AG04450 (cell line): ENCODE data around the gene CYP1A1. TPM values are rescaled to one million over a fixed set of nuclear protein-coding genes. Genes with fewer than 3 reads are reported as not detected.
A peak's percentile ranks its signal among the peaks of the same experiment; 100 is the strongest.

Experiments used
- CTCF ChIA-PET: fragments of 300-600, 350-600 bp; formaldehyde crosslinking; extraction: SDS; loops from one replicate; lab custom pipeline; 2022; ENCODE audit warnings: antibody characterized with exemption, inconsistent platforms; lab: Charles Lee
- POLR2A ChIA-PET: fragments of 350-600 bp; formaldehyde crosslinking; extraction: SDS; loops from one replicate; lab custom pipeline; 2021; ENCODE audit warnings: antibody characterized with exemption, inconsistent platforms; lab: Yijun Ruan, JAX
- DNase-seq: peaks from one replicate; pipeline ENCODE4 v3.0.0-alpha.2; 2011; ENCODE audit warnings: low read depth, low spot score
- H3K27ac ChIP-seq: one replicate; pipeline ENCODE4 v1.5.1; 2012; ENCODE audit warnings: low read depth, low read length, control low read depth
- H3K27me3 ChIP-seq: one replicate; pipeline ENCODE4 v1.6.0; 2012; ENCODE audit warnings: low read length; ENCODE audit not compliant: control insufficient read depth, insufficient read depth
- H3K4me3 ChIP-seq: 2 replicates; pipeline ENCODE4 v1.5.1; 2011; ENCODE audit warnings: mild to moderate bottlenecking, low read depth, low read length, control low read depth
- H3K9me3 ChIP-seq: 2 replicates; pipeline ENCODE4 v1.5.1; 2012; ENCODE audit warnings: low read length; ENCODE audit not compliant: control insufficient read depth, insufficient read depth
- CTCF ChIP-seq: IDR thresholded peaks from 2 replicates; pipeline ENCODE4 v1.5.1; 2011; ENCODE audit warnings: low read depth, low read length, control low read depth, inconsistent platforms
- polyA plus RNA-seq: library from polyadenylated mRNA; depleted of rRNA; stranded (reverse); fragments of >200 nt; gene quantifications from 2 replicates; pipeline ENCODE4 v1.2.3, GENCODE V29; 2011

CYP1A1 gene
- polyA plus RNA-seq, 1 experiment: 0.04 TPM

- no peak for DNase-seq
Measured at GRCh38 chr15:74709011-74709410, 16.3 kb downstream of the CYP1A1 start.

GRCh38 chr15:74696808-74697207 is 28.5 kb downstream of the CYP1A1 start:
- Histone ChIP-seq H3K27me3 (peaks cover 2% of the 10 kb centered on the region), H3K9me3 (peaks cover 3% of the 10 kb centered on the region; the same call in 1 of the 2 replicates), H3K27ac (no peak overlapping the region), H3K4me3 (peak overlapping the region; percentile 93)
- ChIA-PET POLR2A (interaction anchor here (0.5 kb wide), 1 partner anchor 122 kb away, joined by 7 read pairs; no protein-coding TSS in a partner anchor), CTCF (interaction anchor here (1.6 kb wide), 1 partner anchor 65 kb away, joined by 10 read pairs; no protein-coding TSS in a partner anchor)
- no peak for DNase-seq
- TF ChIP-seq CTCF: no peak

More at GRCh38 chr15:74709011-74709410, 16.3 kb downstream of the CYP1A1 start:
- Histone ChIP-seq H3K27me3 (no peaks in the 10 kb centered on the region), H3K27ac (no peak overlapping the region), H3K9me3 (no peaks in the 10 kb centered on the region), H3K4me3 (no peak overlapping the region)
- no peak for TF ChIP-seq CTCF
- CTCF ChIA-PET: interaction anchor here (1.1 kb wide), 1 partner anchor 62 kb away, joined by 3 read pairs; no protein-coding TSS in a partner anchor
- POLR2A ChIA-PET: no interaction called here

DNA sequence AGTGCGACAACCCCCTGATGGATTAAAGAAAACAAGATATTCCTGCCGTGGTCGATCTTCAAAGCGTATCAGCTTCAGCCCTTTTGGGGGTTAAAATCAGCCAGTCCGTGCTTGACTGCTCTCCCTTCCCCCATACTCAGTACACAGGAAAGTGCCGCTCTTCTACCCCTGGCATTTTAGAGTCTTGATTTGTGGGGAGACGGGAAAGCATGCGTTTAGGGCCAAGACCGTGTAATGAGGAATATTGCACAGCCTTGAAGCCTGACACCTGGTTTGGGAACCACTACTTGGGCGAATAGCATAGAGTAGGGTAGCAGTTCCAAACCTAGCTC is 29.0 kb downstream of the CYP1A1 start:
- TF ChIP-seq CTCF: no peak
- Histone ChIP-seq H3K27me3 (peaks cover 2% of the 10 kb centered on the region), H3K27ac (no peak overlapping the region), H3K9me3 (peaks cover 3% of the 10 kb centered on the region; the same call in 1 of the 2 replicates), H3K4me3 (peak overlapping the region; percentile 93)
- DNase-seq: no peak
- ChIA-PET CTCF (interaction anchor here (1.6 kb wide), 1 partner anchor 65 kb away, joined by 10 read pairs; no protein-coding TSS in a partner anchor), POLR2A (interaction anchor here (0.5 kb wide), 1 partner anchor 121 kb away, joined by 7 read pairs; no protein-coding TSS in a partner anchor)

- peaks cover 3% of the 10 kb centered on the region; the same call in 1 of the 2 replicates for H3K9me3 ChIP-seq
- TF ChIP-seq CTCF: no peak
- no peaks in the 10 kb centered on the region for H3K27me3 ChIP-seq
- peak; percentile 23 for DNase-seq
- ChIA-PET POLR2A (no interaction called here), CTCF (interaction anchor here (1.6 kb wide), 1 partner anchor 64 kb away, joined by 10 read pairs; no protein-coding TSS in a partner anchor)
- H3K27ac ChIP-seq: peak within 1 kb of the TSS; percentile 63
- peak within 1 kb of the TSS; percentile 93 for H3K4me3 ChIP-seq
Measured at GRCh38 chr15:74695597-74696397, 29.5 kb downstream of the CYP1A1 start, which contains the start of gene EDC3. Gene EDC3, minus strand, starts transcription at chr15:74696024. Its CDS starts 20,900 bp downstream, at chr15:74675124.

GRCh38 chr15:74692327-74692726 is 33.0 kb downstream of the CYP1A1 start:
- no peak for TF ChIP-seq CTCF
- ChIA-PET POLR2A (no interaction called here), CTCF (interaction anchor here (0.6 kb wide), 1 partner anchor 303 kb away, joined by 4 read pairs; no protein-coding TSS in a partner anchor)
- no peak overlapping the region for H3K27ac ChIP-seq
- no peak for DNase-seq
- H3K4me3 ChIP-seq: no peak overlapping the region
- peaks cover 3% of the 10 kb centered on the region; the same call in 1 of the 2 replicates for H3K9me3 ChIP-seq
- no peaks in the 10 kb centered on the region for H3K27me3 ChIP-seq
